GM12872 (cell line): Measurements from ENCODE around the gene CDC42EP5.

ENCODE experiments used
- CTCF ChIP-seq: IDR thresholded peaks from 3 replicates; pipeline ENCODE4 v1.5.1; 2011; ENCODE audit warnings: low read depth, mild to moderate bottlenecking, low read length, moderate library complexity; ENCODE audit not compliant: insufficient read depth

The CDC42EP5 gene

GRCh38 chr19:54430306-54431254, 42.5 kb downstream of the CDC42EP5 start:
- 0 out of 3 replicates have a peak, but pooled peaks have one; percentile 20 for TF ChIP-seq CTCF

GRCh38 chr19:54429545-54430227, 43.4 kb downstream of the CDC42EP5 start:
- no peak for TF ChIP-seq CTCF

GRCh38 chr19:54429176-54429495, 44.0 kb downstream of the CDC42EP5 start:
- TF ChIP-seq CTCF = no peak

- no peak for TF ChIP-seq CTCF
These were observed 44.5 kb downstream of the CDC42EP5 start for GRCh38 chr19:54428323-54429175.

GRCh38 chr19:54427586-54427985, 45.5 kb downstream of the CDC42EP5 start:
- no peak for TF ChIP-seq CTCF

GRCh38 chr19:54426291-54426931, 46.7 kb downstream of the CDC42EP5 start:
- no peak for TF ChIP-seq CTCF
